ENCODE results near the gene DCTD.

DNA sequence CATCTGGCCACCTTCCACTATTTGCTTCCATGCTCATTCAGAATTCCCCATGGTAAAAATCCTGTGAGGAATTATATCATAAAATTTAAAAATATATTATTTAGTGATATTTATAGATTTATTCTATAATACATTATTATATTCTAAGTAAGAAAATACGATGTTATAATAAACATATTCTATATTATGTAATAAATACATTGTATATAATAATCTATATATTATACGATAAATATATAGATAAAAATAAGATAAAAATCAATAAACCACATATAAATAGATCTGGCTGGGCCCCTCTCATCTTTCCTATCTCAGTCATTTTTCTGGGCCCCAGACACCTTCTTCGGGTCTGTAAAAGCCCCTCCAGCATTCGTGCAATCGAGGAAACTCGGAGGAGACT is 68.5 kb downstream of the DCTD start:
- TF ChIP-seq POLR2A (IDR thresholded peaks at IDR 0.05): no peak
- TF ChIP-seq, protein P1, sequence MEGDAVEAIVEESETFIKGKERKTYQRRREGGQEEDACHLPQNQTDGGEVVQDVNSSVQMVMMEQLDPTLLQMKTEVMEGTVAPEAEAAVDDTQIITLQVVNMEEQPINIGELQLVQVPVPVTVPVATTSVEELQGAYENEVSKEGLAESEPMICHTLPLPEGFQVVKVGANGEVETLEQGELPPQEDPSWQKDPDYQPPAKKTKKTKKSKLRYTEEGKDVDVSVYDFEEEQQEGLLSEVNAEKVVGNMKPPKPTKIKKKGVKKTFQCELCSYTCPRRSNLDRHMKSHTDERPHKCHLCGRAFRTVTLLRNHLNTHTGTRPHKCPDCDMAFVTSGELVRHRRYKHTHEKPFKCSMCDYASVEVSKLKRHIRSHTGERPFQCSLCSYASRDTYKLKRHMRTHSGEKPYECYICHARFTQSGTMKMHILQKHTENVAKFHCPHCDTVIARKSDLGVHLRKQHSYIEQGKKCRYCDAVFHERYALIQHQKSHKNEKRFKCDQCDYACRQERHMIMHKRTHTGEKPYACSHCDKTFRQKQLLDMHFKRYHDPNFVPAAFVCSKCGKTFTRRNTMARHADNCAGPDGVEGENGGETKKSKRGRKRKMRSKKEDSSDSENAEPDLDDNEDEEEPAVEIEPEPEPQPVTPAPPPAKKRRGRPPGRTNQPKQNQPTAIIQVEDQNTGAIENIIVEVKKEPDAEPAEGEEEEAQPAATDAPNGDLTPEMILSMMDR (IDR thresholded peaks at IDR 0.05): no peak

All from body of pancreas (tissue), 4 donors.